Lower lobe of right lung (tissue), 2 donors: ENCODE measurements around the gene DYRK1A. TPM values are rescaled to one million over a fixed set of nuclear protein-coding genes. Genes with fewer than 3 reads are reported as not detected.
"Not testable (repeated sequence)": the region's sequence is repeated elsewhere in the genome, so short reads cannot be mapped to it uniquely, and the experiment has no call there.

Source experiments
- ATAC-seq, 2 donors: fragments of 200-7000 bp; cut with Tn5 transposase; one replicate each; pipeline ENCODE4 v1.9.1; 2020 to 2022; ENCODE audit warnings: mild to moderate bottlenecking in 2 of 2, moderate library complexity in 2 of 2
- DNase-seq: peaks from one replicate; pipeline ENCODE4 v3.0.0-alpha.2; 2020
- H3K27ac ChIP-seq: fragments of 200-600 bp; one replicate; pipeline ENCODE4 v1.8.0; 2022
- H3K27me3 ChIP-seq: fragments of 200-600 bp; one replicate; pipeline ENCODE4 v1.8.0; 2022; ENCODE audit warnings: low read depth
- H3K36me3 ChIP-seq: fragments of 200-600 bp; one replicate; pipeline ENCODE4 v1.8.0; 2022; ENCODE audit warnings: mild to moderate bottlenecking
- H3K4me1 ChIP-seq: fragments of 200-600 bp; one replicate; pipeline ENCODE4 v1.8.0; 2022
- H3K4me3 ChIP-seq: fragments of 200-600 bp; one replicate; pipeline ENCODE4 v1.8.0; 2022; ENCODE audit warnings: mild to moderate bottlenecking
- H3K9me3 ChIP-seq: fragments of 200-600 bp; one replicate; pipeline ENCODE4 v1.8.0; 2022
- CTCF ChIP-seq: fragments of 200-600 bp; IDR thresholded peaks from one replicate; pipeline ENCODE4 v1.8.0; 2022; ENCODE audit warnings: antibody characterized with exemption, mild to moderate bottlenecking
- intact Hi-C: fragments of 100-400 bp; cut with DNase I; formaldehyde crosslinking; loops from one replicate; pipeline ENCODE4 v1.11.0; 2022
- total RNA-seq: library from RNA; stranded (reverse); fragmentation: NEBNext Ultra II Directional; extraction: Animal tissue kit (Norgen Biotek cat#: 25700); gene quantifications from one replicate; pipeline ENCODE4 v1.2.1, GENCODE V29; 2021
- donor health status: DM: no; HTN: yes; CAD: no; lungs with severe emphysema.

DYRK1A gene
- total RNA-seq, 1 donor from 2014 or later, result 67.7 TPM

GRCh38 chr21:37520801-37521200 lies 154.2 kb downstream of the DYRK1A start:
- H3K4me1 ChIP-seq, result no peaks in the 10 kb centered on the region
- no peaks in the 10 kb centered on the region for H3K27me3 ChIP-seq
- intact Hi-C loops, result no loop called here
- ATAC-seq (no peak), DNase-seq (no peak)
- no peak for TF ChIP-seq CTCF
- H3K27ac ChIP-seq, result no peak overlapping the region
- H3K9me3 ChIP-seq, result no peaks in the 10 kb centered on the region
- H3K36me3 ChIP-seq, result peaks cover 19% of the 10 kb centered on the region
- no peak overlapping the region for H3K4me3 ChIP-seq

- no peaks in the 10 kb centered on the region for H3K9me3 ChIP-seq
- no peaks in the 10 kb centered on the region for H3K4me1 ChIP-seq
- H3K27ac ChIP-seq, result no peak overlapping the region
- TF ChIP-seq CTCF, result no peak
- no peaks in the 10 kb centered on the region for H3K27me3 ChIP-seq
- H3K4me3 ChIP-seq, result no peak overlapping the region
- intact Hi-C loops, result no loop called here
- DNase-seq (no peak), ATAC-seq (no peak)
- peaks cover 10% of the 10 kb centered on the region for H3K36me3 ChIP-seq
These were observed 155.1 kb downstream of the DYRK1A start for GRCh38 chr21:37521658-37522057.

- no peak for TF ChIP-seq CTCF
These were observed 156.2 kb downstream of the DYRK1A start for GRCh38 chr21:37522641-37523295.

GRCh38 chr21:37524944-37525343 lies 158.4 kb downstream of the DYRK1A start:
- DNase-seq, ATAC-seq, H3K27me3 ChIP-seq, H3K9me3 ChIP-seq, H3K36me3 ChIP-seq, H3K4me3 ChIP-seq, H3K4me1 ChIP-seq, H3K27ac ChIP-seq, intact Hi-C loops: not testable (repeated sequence)

More at GRCh38 chr21:37522641-37523295, 156.2 kb downstream of the DYRK1A start:
- intact Hi-C loops, result no loop called here
- no peak overlapping the region for H3K4me3 ChIP-seq
- DNase-seq (no peak), ATAC-seq (no peak)
- H3K9me3 ChIP-seq, result no peaks in the 10 kb centered on the region
- H3K27me3 ChIP-seq, result no peaks in the 10 kb centered on the region
- H3K4me1 ChIP-seq, result no peaks in the 10 kb centered on the region
- no peaks in the 10 kb centered on the region for H3K36me3 ChIP-seq
- no peak overlapping the region for H3K27ac ChIP-seq

- no peak for TF ChIP-seq CTCF
- no peaks in the 10 kb centered on the region for H3K9me3 ChIP-seq
- H3K36me3 ChIP-seq, result no peaks in the 10 kb centered on the region
- DNase-seq (no peak), ATAC-seq (no peak)
- no peaks in the 10 kb centered on the region for H3K27me3 ChIP-seq
- peaks cover 2% of the 10 kb centered on the region for H3K4me1 ChIP-seq
- intact Hi-C loops, result no loop called here
- no peak overlapping the region for H3K27ac ChIP-seq
- no peak overlapping the region for H3K4me3 ChIP-seq
These were observed 159.2 kb downstream of the DYRK1A start for GRCh38 chr21:37525810-37526209.

GRCh38 chr21:37527103-37527502 lies 160.5 kb downstream of the DYRK1A start:
- no peak for TF ChIP-seq CTCF
- DNase-seq (no peak), ATAC-seq (no peak)
- Histone ChIP-seq H3K36me3 (no peaks in the 10 kb centered on the region), H3K4me3 (no peak overlapping the region), H3K9me3 (no peaks in the 10 kb centered on the region), H3K27me3 (peaks cover 5% of the 10 kb centered on the region), H3K4me1 (peaks cover 13% of the 10 kb centered on the region), H3K27ac (no peak overlapping the region)
- intact Hi-C loops, result no loop called here
